ENCODE data around the gene STARD3. TPM values are rescaled to one million over a fixed set of nuclear protein-coding genes. Genes with fewer than 3 reads are reported as not detected.

Gene STARD3
- total RNA-seq, 1 experiment from 2014 or later = 30.1 TPM

DNA sequence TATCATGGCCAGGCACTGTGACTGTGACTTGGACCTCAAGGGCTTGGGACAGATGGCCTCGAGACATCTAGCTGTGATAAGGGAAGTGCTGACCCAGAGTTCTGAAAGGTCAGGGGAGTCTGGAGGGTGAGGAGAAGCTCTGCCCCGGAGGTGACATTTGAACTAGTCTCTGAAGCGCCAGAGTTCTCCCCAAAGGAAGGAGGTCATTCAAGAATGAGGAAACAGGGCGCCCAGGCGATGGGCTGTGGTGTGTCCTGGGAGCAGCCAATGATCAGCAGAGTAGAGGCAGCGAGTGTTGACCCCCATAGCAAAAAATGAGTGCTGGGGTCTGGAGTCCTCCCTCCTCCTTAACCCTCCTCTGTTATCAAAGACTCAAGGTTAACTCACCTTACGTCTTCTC, 4.9 kb downstream of the STARD3 start:
- ChIA-PET POLR2A (no interaction called here), CTCF (interaction anchor here (1.0 to 1.3 kb wide), 3 partner anchors 12 to 20 kb away, joined by 3 to 6 read pairs (median 4); no protein-coding TSS in a partner anchor)
- H3K4me3 Mint-ChIP-seq (ENCODE audit: unreplicated experiment) = no peak overlapping the region
- intact Hi-C loops (cut with micrococcal nuclease) = no loop called here
- BruUV-seq (replicated peaks) = no TSS peak
- H3K9me3 Mint-ChIP-seq (ENCODE audit: unreplicated experiment) = no peaks in the 10 kb centered on the region
- no peaks in the 10 kb centered on the region for H3K27me3 Mint-ChIP-seq (ENCODE audit: insufficient read depth, unreplicated experiment)
- DNase-seq (ENCODE audit: unreplicated experiment) = no peak
- TF ChIP-seq, protein P1, sequence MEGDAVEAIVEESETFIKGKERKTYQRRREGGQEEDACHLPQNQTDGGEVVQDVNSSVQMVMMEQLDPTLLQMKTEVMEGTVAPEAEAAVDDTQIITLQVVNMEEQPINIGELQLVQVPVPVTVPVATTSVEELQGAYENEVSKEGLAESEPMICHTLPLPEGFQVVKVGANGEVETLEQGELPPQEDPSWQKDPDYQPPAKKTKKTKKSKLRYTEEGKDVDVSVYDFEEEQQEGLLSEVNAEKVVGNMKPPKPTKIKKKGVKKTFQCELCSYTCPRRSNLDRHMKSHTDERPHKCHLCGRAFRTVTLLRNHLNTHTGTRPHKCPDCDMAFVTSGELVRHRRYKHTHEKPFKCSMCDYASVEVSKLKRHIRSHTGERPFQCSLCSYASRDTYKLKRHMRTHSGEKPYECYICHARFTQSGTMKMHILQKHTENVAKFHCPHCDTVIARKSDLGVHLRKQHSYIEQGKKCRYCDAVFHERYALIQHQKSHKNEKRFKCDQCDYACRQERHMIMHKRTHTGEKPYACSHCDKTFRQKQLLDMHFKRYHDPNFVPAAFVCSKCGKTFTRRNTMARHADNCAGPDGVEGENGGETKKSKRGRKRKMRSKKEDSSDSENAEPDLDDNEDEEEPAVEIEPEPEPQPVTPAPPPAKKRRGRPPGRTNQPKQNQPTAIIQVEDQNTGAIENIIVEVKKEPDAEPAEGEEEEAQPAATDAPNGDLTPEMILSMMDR (IDR thresholded peaks at IDR 0.05; ENCODE audit: unreplicated experiment) = no peak
- H3K27ac Mint-ChIP-seq (ENCODE audit: low read depth, unreplicated experiment) = no peak overlapping the region
- H3K4me1 Mint-ChIP-seq (ENCODE audit: insufficient read depth, unreplicated experiment) = peaks cover 39% of the 10 kb centered on the region
- H3K36me3 Mint-ChIP-seq (ENCODE audit: insufficient read depth, unreplicated experiment) = peaks cover 13% of the 10 kb centered on the region

DNA sequence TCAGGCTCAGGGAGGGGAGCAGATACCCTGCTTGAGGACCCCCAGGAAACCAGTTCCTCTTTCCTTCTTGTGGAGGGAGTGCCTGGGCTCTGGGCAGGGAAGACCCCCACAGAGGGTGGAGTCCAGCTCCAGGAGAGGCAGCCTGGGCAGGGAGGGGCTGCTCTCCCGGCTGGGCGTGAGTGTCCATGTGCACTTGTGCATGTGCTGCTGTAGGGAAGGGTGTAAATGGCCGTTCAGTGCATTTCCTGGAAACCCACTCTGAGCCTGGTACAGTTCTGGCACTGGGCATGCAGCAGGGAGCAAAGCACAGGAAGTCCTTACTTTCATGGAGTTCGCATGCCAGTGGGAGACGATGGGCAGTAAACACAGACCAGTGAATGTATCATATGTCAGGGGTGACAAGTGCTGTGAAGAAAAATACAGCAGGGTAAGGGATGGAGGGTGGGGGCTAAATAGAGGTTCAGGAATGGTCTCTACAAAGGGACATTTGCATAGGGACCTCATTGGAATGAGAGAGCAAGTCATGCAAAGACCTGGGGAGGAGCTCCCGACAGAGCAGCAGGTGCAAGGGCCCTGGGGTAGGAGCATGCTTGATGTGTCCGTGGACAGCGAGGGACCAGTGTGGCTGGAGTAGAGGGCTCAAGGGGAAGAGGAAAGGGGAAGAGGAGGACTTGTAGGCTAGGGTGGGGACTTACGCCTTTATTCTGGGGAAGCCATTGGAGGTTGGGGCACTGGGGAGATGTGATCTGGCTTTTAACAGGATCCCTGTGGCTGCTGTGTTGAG, 5.5 kb downstream of the STARD3 start:
- Mint-ChIP-seq H3K9me3 (ENCODE audit: unreplicated experiment) (no peaks in the 10 kb centered on the region), H3K27me3 (ENCODE audit: insufficient read depth, unreplicated experiment) (no peaks in the 10 kb centered on the region), H3K4me3 (ENCODE audit: unreplicated experiment) (no peak overlapping the region), H3K27ac (ENCODE audit: low read depth, unreplicated experiment) (no peak overlapping the region), H3K36me3 (ENCODE audit: insufficient read depth, unreplicated experiment) (peaks cover 13% of the 10 kb centered on the region), H3K4me1 (ENCODE audit: insufficient read depth, unreplicated experiment) (peaks cover 38% of the 10 kb centered on the region)
- intact Hi-C loops (cut with micrococcal nuclease) = no loop called here
- CTCF ChIA-PET = interaction anchor here (0.6 to 1.3 kb wide), 7 partner anchors 8 to 21 kb away, joined by 3 to 6 read pairs (median 4); no protein-coding TSS in a partner anchor
- TF ChIP-seq, protein P1 (IDR thresholded peaks at IDR 0.05; ENCODE audit: unreplicated experiment) = no peak
- POLR2A ChIA-PET = interaction anchor here (1.1 to 1.2 kb wide), 2 partner anchors 29 to 97 kb away, joined by 4 read pairs; no protein-coding TSS in a partner anchor
- no peak for DNase-seq (ENCODE audit: unreplicated experiment)
- BruUV-seq (replicated peaks) = no TSS peak

DNA sequence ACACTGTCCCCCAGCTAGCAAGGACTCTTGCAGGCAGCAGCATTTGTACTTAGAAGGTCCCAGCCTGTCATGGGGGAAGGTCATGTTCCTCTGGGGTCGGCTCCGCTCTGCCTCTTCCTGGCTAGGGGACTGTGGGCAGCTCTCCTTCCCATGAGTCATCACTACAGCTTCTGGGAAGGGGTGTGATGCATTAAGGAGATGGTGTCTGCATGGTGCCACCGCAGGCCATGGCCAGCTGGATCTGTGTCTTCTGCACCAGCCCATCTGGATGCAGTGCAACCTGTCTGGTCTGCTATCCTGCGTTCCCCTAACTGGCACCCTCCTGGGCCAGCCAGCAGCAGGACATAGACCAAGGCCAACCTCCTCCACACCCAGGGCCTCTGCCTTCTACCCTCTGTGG, 6.3 kb downstream of the STARD3 start:
- peaks cover 30% of the 10 kb centered on the region for H3K4me1 Mint-ChIP-seq (ENCODE audit: insufficient read depth, unreplicated experiment)
- H3K27me3 Mint-ChIP-seq (ENCODE audit: insufficient read depth, unreplicated experiment) = no peaks in the 10 kb centered on the region
- POLR2A ChIA-PET = interaction anchor here (1.1 to 1.2 kb wide), 2 partner anchors 28 to 97 kb away, joined by 4 read pairs; no protein-coding TSS in a partner anchor
- H3K27ac Mint-ChIP-seq (ENCODE audit: low read depth, unreplicated experiment) = no peak overlapping the region
- H3K9me3 Mint-ChIP-seq (ENCODE audit: unreplicated experiment) = no peaks in the 10 kb centered on the region
- H3K36me3 Mint-ChIP-seq (ENCODE audit: insufficient read depth, unreplicated experiment) = peaks cover 13% of the 10 kb centered on the region
- TF ChIP-seq, protein P1 (IDR thresholded peaks at IDR 0.05; ENCODE audit: unreplicated experiment) = no peak
- intact Hi-C loops (cut with micrococcal nuclease) = no loop called here
- CTCF ChIA-PET = interaction anchor here (0.6 to 2.0 kb wide), 6 partner anchors 8 to 24 kb away, joined by 3 to 6 read pairs (median 4); no protein-coding TSS in a partner anchor
- H3K4me3 Mint-ChIP-seq (ENCODE audit: unreplicated experiment) = no peak overlapping the region
- no peak for DNase-seq (ENCODE audit: unreplicated experiment)
- BruUV-seq (replicated peaks) = no TSS peak

DNA sequence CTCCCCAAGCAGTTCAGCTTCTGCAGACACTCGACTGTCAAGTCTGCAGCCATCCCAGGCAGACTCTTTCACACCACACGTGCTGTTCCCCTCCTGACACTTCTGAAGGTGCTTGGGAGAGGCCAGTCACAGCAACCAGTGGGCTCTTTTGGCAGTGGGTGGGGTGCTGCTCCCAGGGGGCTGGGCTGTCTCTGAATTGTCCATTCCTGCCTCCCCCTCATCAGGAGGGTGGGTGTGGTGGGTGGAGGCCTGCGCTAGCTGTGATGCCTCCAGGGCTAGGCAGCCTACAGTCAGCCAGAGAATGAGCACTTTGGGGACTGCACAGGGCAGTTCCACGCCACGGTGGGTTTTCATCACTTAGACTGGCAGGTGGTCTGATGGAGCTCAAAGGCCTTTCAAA, 10.3 kb downstream of the STARD3 start:
- Mint-ChIP-seq H3K9me3 (ENCODE audit: unreplicated experiment) (no peaks in the 10 kb centered on the region), H3K36me3 (ENCODE audit: insufficient read depth, unreplicated experiment) (peaks cover 13% of the 10 kb centered on the region), H3K27ac (ENCODE audit: low read depth, unreplicated experiment) (no peak overlapping the region), H3K4me1 (ENCODE audit: insufficient read depth, unreplicated experiment) (peaks cover 19% of the 10 kb centered on the region), H3K4me3 (ENCODE audit: unreplicated experiment) (no peak overlapping the region), H3K27me3 (ENCODE audit: insufficient read depth, unreplicated experiment) (no peaks in the 10 kb centered on the region)
- TF ChIP-seq, protein P1 (IDR thresholded peaks at IDR 0.05; ENCODE audit: unreplicated experiment) = no peak
- no TSS peak for BruUV-seq (replicated peaks)
- intact Hi-C loops (cut with micrococcal nuclease) = no loop called here
- CTCF ChIA-PET = interaction anchor here (0.6 kb wide), 2 partner anchors 119 to 1008 kb away, joined by 3 to 4 read pairs; no protein-coding TSS in a partner anchor
- DNase-seq (ENCODE audit: unreplicated experiment) = no peak
- POLR2A ChIA-PET = interaction anchor here (1.0 kb wide), 1 partner anchor 10 kb away, joined by 3 read pairs; the partner anchor contains the start of gene STARD3
